Endothelial cell of umbilical vein (primary cell): ENCODE measurements around the gene TSNAXIP1. TPM values are rescaled to one million over a fixed set of nuclear protein-coding genes. Genes with fewer than 3 reads are reported as not detected.

ENCODE experiments used
- BruUV-seq: library from RNA; stranded (reverse); fragments of 400-500 nt; replicated peaks from 2 replicates; lab custom pipeline; 2021; lab: Mats Ljungman, UMichigan
- CTCF ChIA-PET: fragments of 300-600, 350-600 bp; sonication (Branson Sonifier 250); formaldehyde crosslinking; loops from one replicate; lab custom pipeline; 2021; ENCODE audit warnings: antibody characterized with exemption, inconsistent platforms; lab: Charles Lee
- POLR2A ChIA-PET: fragments of 300-600, 350-600 bp; sonication (Branson Sonifier 250); formaldehyde crosslinking; loops from one replicate; lab custom pipeline; 2021; ENCODE audit warnings: antibody characterized with exemption, inconsistent platforms; lab: Charles Lee
- DNase-seq: peaks from one replicate; pipeline ENCODE4 v3.0.0-alpha.2; 2011; ENCODE audit warnings: low read depth, low spot score
- FAIRE-seq: peaks from 2 replicates; lab custom pipeline; 2011; peaks lifted over from hg19 to GRCh38; lab: Jason Lieb, UNC
- H2AFZ ChIP-seq: 2 replicates; pipeline ENCODE4 v1.6.0; 2012; ENCODE audit warnings: low read depth, low read length, control low read depth, inconsistent platforms
- H3K27ac ChIP-seq: 2 replicates; pipeline ENCODE4 v1.5.1; 2011; ENCODE audit warnings: low read depth, mild to moderate bottlenecking, control low read depth, low read length, moderate library complexity; ENCODE audit not compliant: insufficient read depth
- H3K27me3 ChIP-seq, 2 experiments: 2 replicates each; pipeline versions ENCODE4 v1.6.0 to v1.6.1; 2011; ENCODE audit warnings: low read length in 2 of 2, mixed read lengths in 1 of 2; ENCODE audit not compliant: control insufficient read depth in 2 of 2, insufficient read depth in 2 of 2
- H3K36me3 ChIP-seq, 2 experiments: 2 replicates in 1 of 2; 3 replicates in 1 of 2; pipeline ENCODE4 v1.5.1; 2011; ENCODE audit warnings: low read length in 2 of 2, mild to moderate bottlenecking in 1 of 2, moderate library complexity in 1 of 2; ENCODE audit not compliant: control insufficient read depth in 2 of 2, insufficient read depth in 2 of 2; ENCODE audit errors: extremely low read depth in 1 of 2
- H3K4me1 ChIP-seq: 3 replicates; pipeline ENCODE4 v1.5.1; 2011; ENCODE audit warnings: mild to moderate bottlenecking, low read length; ENCODE audit not compliant: control insufficient read depth, insufficient read depth; ENCODE audit errors: extremely low read depth
- H3K4me2 ChIP-seq: 2 replicates; pipeline ENCODE4 v1.6.1; 2011; ENCODE audit warnings: low read length, control low read depth, mixed read lengths; ENCODE audit not compliant: insufficient read depth
- H3K4me3 ChIP-seq, 3 experiments: fragments of 200-600 bp in 1 of 3; sonication (generic), shearing (Covaris generic) in 1 of 3; replicated peaks in 1 of 3; 2 replicates each; pipeline ENCODE4 v1.5.1; 2011 to 2016; ENCODE audit warnings: control low read depth in 3 of 3, low read length in 3 of 3, mild to moderate bottlenecking in 2 of 3, inconsistent platforms in 1 of 3, low read depth in 1 of 3, moderate library complexity in 1 of 3; ENCODE audit not compliant: insufficient read depth in 1 of 3
- H3K79me2 ChIP-seq: 2 replicates; pipeline ENCODE4 v1.6.0; 2012; ENCODE audit warnings: low read length, inconsistent platforms; ENCODE audit not compliant: control insufficient read depth, insufficient read depth
- H3K9ac ChIP-seq: replicated peaks from 2 replicates; pipeline ENCODE3; 2011; ENCODE audit warnings: low read length, control low read depth; ENCODE audit not compliant: insufficient read depth; ENCODE audit errors: extremely low read depth
- H3K9me1 ChIP-seq: replicated peaks from 3 replicates; pipeline ENCODE4 v1.6.0; 2011; ENCODE audit warnings: mild to moderate bottlenecking, low read length; ENCODE audit not compliant: control insufficient read depth, insufficient read depth; ENCODE audit errors: extremely low read depth
- H3K9me3 ChIP-seq: replicated peaks from 2 replicates; pipeline ENCODE4 v1.5.1; 2012; ENCODE audit warnings: low read length, inconsistent platforms; ENCODE audit not compliant: control insufficient read depth, insufficient read depth
- H4K20me1 ChIP-seq: replicated peaks from 2 replicates; pipeline ENCODE3; 2011; ENCODE audit warnings: mild to moderate bottlenecking, low read length; ENCODE audit not compliant: control insufficient read depth, insufficient read depth; ENCODE audit errors: extremely low read depth
- CTCF ChIP-seq, 2 donors: IDR thresholded peaks; 1 replicate in 1 of 2; 2 replicates in 1 of 2; pipeline ENCODE4 v1.5.1; 2011; ENCODE audit warnings: low read length in 2 of 2, mild to moderate bottlenecking in 2 of 2, moderate library complexity in 2 of 2, control low read depth in 1 of 2, inconsistent platforms in 1 of 2, low read depth in 1 of 2; ENCODE audit not compliant: insufficient read depth in 1 of 2; ENCODE audit errors: extremely low read depth in 1 of 2
- GATA2 ChIP-seq: IDR thresholded peaks from 2 replicates; pipeline ENCODE4 v1.7.0; 2011; ENCODE audit warnings: low read depth, mild to moderate bottlenecking, moderate library complexity, mixed read lengths, low read length; ENCODE audit not compliant: insufficient read length, insufficient read depth
- JUN ChIP-seq: IDR thresholded peaks from 2 replicates; pipeline ENCODE4 v1.6.1; 2011; ENCODE audit warnings: borderline replicate concordance, low read depth; ENCODE audit not compliant: insufficient read length, insufficient read depth
- MAX ChIP-seq: IDR thresholded peaks from 2 replicates; pipeline ENCODE4 v1.6.1; 2011; ENCODE audit not compliant: insufficient read depth, insufficient read length
- MYC ChIP-seq: IDR thresholded peaks from one replicate; pipeline ENCODE4 v1.6.1; 2011; ENCODE audit warnings: mild to moderate bottlenecking, low read depth, low read length
- POLR2A ChIP-seq: IDR thresholded peaks from 2 replicates; pipeline ENCODE4 v1.6.1; 2012; ENCODE audit warnings: low read depth, mild to moderate bottlenecking, control low read depth, low read length
- POLR2AphosphoS5 ChIP-seq: IDR thresholded peaks from 2 replicates; pipeline ENCODE4 v1.6.1; 2012; ENCODE audit warnings: low read depth, mild to moderate bottlenecking, control low read depth, low read length, moderate library complexity; ENCODE audit not compliant: insufficient read depth
- dilution Hi-C: fragments of 300-500 bp; cut with MboI; formaldehyde crosslinking; loops from one replicate; pipeline ENCODE4 v1.15.0; 2019; ENCODE audit warnings: low sequenced_read_pairs; ENCODE audit not compliant: extremely low pct_ligation_motif_present
- intact Hi-C: fragments of 100-400 bp; cut with micrococcal nuclease; formaldehyde crosslinking; loops from one replicate; pipeline ENCODE4 v1.10.0; 2022
- polyA plus RNA-seq, 4 experiments: library from polyadenylated mRNA; depleted of rRNA in 3 of 4; stranded (reverse) in 3 of 4; unstranded in 1 of 4; fragments of >200 nt; gene quantifications; 2 replicates each; pipeline versions ENCODE4 v1.2.1 to v1.2.3, GENCODE V29; 2011 to 2012; ENCODE audit warnings: missing spikeins in 1 of 4
- total RNA-seq: library from RNA; stranded (reverse); gene quantifications from 2 replicates; pipeline ENCODE4 v1.2.3, GENCODE V29; 2021

TSNAXIP1 gene
- total and polyA plus RNA-seq, 2 donors (not counting 3 experiments of a cell fraction or from before 2014, with no cell fraction given): 0.95 to 1.2 TPM

GRCh38 chr16:67786491-67786890 lies 20.2 kb upstream of the TSNAXIP1 start:
- Histone ChIP-seq H3K36me3 (no peaks in the 10 kb centered on the region), H3K4me1 (no peaks in the 10 kb centered on the region), H3K79me2 (peaks cover 11% of the 10 kb centered on the region), H3K27ac (no peak overlapping the region), H2AFZ (no peak overlapping the region), H3K9me1 (no peaks in the 10 kb centered on the region), H3K27me3 (no peaks in the 10 kb centered on the region), H3K9me3 (no peaks in the 10 kb centered on the region), H3K4me3 (no peak overlapping the region), H3K4me2 (no peak overlapping the region), H4K20me1 (no peaks in the 10 kb centered on the region), H3K9ac (no peak overlapping the region)
- DNase-seq (no peak), FAIRE-seq (no peak)
- no TSS peak for BruUV-seq
- dilution Hi-C loops: no loop called here
- CTCF ChIA-PET: interaction anchor here (1.5 kb wide), 1 partner anchor 30 kb away, joined by 5 read pairs; no protein-coding TSS in a partner anchor
- POLR2A ChIA-PET: interaction anchor here (1.5 kb wide), 1 partner anchor 26 kb away, joined by 3 read pairs; no protein-coding TSS in a partner anchor
- intact Hi-C loops: no loop called here
- TF ChIP-seq MAX (no peak), JUN (no peak), POLR2AphosphoS5 (no peak), POLR2A (no peak), GATA2 (no peak), CTCF (IDR thresholded peaks at IDR 0.05; ENCODE audit: extremely low read depth in 1 of 2, insufficient read depth in 1 of 2, low read depth in 1 of 2, low read length in 2 of 2) (no peak), MYC (no peak)
